Fibroblast of peridontal ligament (primary cell): ENCODE measurements around the gene MAPK13.
A peak's percentile ranks its signal among the peaks of the same experiment; 100 is the strongest.
"Not testable (repeated sequence)": the region's sequence is repeated elsewhere in the genome, so short reads cannot be mapped to it uniquely, and the experiment has no call there.

Experiments used
- DNase-seq: peaks from one replicate; pipeline ENCODE4 v3.0.0-alpha.2; 2010; ENCODE audit errors: extremely low read depth

The MAPK13 gene

DNA sequence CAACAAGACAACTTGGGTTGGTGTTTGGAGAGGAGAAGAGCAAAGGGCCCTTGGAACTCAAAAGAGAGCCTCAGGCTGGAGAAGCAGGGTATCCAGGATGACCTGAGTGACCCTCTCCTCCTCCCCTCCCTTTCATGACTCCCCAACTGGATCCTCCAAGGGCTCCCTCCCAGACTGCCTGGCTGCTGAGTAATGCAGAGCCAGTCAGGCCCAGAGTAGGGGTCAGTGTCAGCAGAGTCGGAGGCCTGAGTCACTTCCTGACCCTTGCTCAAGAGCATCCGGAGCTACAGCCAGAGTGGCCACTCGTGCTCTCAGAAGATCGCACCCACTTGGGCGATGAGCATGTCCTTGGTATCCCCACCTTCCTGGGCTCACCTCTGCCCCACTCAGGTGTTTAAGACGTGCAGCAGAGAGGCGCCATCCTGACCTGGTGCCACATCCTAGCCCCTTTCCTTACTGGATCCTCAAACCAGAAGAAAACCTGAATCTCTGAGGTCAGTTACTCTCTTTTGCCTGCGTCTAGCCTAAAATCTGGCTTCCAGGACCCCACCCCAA is 2.8 kb upstream of the MAPK13 start:
- DNase-seq: peak; percentile 63

DNA sequence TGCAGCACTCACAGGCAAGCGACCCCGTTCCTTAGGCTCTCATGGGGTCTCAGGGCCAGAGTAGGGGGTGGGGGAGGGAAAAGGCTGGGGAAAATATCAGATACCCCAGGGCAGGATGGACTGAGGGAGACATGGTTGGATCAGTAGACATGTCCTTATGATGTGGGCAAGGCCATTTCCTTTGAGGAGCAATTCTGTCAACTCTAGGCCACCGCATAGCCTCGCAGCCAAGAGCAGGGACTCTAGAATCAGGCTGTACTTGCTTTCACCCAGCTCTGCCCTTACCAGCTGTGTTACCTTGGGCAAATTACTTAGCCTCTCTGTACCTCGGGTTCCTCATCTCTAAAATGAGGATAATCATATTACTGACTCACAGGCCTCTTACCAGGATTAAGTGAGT is 2.2 kb upstream of the MAPK13 start:
- no peak for DNase-seq

DNA sequence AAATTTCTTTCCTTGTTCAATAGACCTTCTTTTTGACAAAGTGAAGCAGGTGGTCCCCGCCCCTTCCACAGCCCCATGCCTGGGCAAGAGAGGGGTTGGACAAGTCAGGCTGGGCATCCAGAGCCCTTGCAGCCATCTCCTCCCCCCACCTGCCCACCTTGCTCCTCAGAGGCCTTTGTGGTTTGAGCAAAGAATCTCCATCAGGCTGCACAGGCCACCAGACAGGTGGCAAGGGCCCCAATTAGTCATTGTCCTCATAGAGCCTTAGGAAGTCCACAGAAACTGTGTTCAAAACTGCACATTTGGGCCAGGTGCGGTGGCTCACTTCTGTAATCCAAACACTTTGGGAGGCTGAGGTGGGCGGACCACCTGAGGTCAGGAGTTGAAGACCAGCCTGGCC is 1.5 kb upstream of the MAPK13 start:
- DNase-seq: no peak

DNA sequence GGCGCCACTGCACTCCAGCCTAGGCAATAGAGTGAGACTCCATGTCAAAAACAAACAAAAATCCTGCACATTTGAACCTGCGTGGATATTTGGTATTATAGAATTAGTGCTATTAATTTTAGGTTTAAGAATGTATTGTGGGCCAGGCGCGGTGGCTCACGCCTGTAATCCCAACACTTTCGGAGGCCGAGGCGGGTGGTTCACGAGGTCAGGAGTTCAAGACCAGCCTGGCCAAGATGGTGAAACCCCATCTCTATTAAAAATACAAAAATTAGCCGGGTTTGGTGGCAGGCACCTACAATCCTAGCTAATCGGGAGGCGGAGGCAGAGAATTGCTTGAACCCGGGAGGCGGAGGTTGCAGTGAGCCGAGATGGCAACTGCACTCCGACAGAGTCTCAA is 979 bp upstream of the MAPK13 start:
- DNase-seq: not testable (repeated sequence)

DNA sequence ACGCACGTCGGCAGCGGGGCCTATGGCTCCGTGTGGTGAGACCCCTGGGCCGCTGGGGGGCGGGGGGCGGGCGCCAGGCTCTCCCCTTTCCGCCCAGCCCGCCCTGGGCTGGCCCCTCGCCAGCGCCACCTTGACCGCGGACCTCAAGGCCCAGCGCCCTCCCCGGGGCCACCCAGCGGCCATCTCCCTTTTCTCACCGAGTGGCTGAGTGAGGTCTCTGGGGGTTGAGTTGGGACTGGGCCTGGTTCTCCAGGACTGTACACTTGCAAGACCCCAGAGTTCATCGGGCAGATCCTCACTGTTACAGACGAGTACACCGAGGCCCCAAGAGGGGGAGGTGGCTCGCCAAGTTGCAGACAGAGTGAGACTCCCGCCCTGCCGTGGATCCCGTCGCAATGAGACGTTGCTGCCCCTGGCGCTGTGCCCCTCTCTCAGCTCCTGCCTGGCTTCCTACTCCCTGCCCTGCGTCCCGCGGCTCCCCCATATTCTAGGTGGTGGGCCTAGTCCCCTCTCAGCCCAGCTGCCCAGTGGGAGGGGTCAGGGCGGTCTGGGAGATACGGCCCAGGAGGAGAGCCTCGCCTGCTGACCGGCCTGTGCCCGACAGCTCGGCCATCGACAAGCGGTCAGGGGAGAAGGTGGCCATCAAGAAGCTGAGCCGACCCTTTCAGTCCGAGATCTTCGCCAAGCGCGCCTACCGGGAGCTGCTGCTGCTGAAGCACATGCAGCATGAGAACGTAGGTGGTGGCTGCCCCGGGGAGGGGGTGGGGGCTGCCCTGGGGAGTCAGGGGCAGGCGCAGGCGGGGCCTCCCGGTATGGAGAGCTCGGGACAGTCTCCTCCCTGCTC is 576 bp downstream of the MAPK13 start:
- DNase-seq: no peak

DNA sequence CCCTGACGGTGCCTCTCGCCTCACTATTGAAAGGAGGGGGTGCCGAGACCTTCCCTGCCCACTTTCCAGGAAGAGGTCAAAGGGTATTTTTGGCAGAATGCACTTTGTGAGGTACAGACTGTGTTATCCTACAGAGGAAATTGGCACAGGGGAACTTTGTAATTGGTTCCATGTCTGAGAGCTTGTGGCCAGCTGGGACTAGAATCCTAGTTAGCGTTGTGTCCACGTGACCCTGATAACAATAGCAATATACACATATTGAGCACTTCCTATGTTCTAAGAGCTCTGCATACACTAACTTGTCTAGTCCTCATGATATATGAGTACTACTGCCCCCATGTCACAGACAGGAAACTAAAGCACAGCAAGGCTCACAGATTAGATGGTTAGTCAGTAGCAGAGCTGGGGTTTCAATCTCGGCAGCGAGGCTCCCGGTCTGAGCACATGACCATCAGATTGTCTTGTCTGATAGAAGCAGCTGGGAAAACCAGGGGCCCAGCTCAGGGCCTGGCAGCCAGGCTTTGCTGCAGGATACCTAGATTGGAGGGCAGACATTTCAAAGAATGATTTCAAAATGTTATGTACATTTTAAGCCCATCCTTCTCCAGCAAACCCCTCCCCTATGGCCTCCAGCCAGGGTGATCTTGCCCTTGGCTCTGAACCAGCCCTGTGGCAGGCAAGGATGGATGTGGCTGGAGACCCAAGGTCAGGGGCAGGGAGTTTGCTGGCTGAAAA is 1.4 kb downstream of the MAPK13 start:
- peak; percentile 46 for DNase-seq

DNA sequence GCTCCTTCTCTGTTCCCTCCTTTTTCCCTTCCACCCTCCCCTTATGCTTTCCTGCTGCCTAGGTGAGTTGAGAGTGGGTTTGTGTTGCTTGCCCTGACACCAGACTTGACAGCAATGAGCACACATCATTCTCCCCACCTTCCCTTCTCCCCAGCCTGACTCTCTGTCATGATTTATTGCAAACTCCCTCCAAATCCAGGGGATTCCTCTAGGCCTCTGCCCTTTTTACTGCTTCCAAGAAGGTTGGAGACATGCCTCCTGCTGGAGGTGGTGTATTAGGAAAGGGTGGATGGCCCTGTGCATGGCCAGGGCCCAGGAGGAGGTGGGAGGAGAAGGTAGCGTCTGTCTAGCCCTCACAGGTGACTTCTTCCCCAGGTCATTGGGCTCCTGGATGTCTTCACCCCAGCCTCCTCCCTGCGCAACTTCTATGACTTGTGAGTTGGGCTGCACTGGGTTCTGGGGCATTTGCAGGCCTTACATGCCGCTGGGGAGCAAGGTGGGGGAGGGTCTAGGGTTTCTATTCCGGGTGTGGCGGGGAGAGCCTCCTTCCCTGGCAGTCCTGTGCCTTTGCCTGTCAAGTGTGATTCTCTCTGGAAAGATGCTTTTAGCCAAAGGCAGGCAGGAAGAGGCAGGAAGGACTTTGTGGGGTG is 2.1 kb downstream of the MAPK13 start:
- no peak for DNase-seq

DNA sequence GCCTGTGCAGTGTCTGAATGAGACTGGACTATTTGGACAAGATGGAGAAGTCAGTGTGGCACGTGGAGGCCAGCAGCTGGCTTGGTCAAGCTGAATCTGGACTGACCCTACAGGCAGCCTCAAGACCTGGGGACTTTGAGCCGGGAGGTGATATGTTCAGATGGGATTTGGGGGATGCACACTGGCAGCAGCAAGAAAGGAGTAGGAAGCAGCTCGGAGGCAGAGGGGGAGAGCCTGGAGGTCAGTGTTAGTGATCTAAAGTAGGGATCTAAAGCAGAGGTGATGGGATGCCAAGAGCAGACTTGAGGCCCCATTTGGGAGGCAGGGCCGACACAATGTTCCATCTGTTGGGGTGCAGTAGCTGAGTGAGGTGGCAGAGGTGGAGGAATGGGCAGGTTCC is 2.8 kb downstream of the MAPK13 start:
- no peak for DNase-seq

DNA sequence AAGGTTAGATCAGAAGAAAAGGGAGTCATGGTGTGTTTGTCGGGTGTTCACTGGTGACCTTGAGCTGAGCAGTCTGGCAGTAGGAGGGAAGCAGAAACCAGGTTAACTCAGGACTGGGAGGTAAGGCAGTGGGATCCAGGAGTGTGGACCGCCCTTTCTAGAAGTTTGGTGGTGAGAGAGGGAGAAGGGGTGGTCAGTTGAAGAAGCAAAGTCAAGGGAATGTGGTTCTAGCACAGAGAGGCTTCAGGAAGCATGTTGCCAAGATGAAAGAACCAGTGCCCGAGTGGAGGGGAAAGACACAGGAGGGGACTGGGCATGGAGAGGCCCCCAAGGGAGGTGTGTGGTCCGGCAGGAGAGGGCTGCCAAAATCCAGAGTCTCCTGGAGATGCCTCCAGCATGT is 3.6 kb downstream of the MAPK13 start:
- no peak for DNase-seq

DNA sequence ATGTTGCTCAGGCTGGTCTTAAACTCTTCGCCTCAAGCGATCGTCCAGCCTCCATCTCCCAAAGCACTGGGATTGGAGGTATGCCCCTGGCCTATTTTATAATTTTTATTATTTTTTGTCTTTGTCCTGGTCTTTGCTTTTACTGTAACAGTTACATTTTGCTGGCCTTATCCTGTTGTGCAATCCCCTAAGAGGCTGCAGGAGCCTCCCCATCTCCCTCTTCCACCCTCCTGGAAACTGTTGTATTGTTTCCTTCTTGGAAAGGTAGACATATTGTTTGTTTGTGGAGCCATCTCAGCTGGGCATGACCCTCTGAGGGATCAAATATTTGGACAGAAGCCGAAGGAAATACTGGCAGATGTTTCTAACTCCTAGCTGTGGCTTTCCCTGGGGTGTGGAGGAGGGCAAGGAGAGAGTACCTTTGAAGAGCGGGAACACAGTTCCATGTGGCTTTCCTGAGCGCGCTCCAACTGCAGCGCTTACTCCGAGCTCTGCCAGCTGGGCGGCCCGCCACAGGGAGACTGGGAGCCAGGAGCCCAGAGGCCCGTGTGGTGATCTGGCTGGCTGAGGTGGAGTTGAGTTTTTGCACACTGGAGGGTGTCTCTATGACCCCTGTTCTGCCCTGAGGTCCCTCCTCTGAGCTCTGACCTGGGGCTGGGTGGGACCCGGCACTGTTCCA is 4.9 kb downstream of the MAPK13 start:
- DNase-seq: no peak

DNA sequence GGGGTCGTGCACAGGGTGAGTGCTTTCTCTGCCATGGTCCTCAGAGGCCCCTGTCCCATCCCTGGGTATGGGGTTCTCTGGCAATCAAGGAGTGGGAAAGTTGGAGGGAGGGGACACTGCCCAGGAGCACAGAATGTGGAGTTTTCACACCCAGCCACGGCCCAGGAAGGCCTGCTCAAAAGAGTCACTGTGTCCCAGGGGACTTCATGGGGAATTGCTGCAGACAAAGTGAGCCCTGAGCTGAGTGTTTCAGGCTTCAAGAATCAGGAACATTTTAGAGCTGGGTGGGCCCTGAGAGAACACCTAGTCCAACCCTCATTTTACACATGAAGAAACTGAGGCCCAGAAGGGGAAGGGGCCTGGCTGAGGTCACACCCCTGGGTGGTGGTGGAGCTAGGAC is 5.7 kb downstream of the MAPK13 start:
- DNase-seq: no peak

DNA sequence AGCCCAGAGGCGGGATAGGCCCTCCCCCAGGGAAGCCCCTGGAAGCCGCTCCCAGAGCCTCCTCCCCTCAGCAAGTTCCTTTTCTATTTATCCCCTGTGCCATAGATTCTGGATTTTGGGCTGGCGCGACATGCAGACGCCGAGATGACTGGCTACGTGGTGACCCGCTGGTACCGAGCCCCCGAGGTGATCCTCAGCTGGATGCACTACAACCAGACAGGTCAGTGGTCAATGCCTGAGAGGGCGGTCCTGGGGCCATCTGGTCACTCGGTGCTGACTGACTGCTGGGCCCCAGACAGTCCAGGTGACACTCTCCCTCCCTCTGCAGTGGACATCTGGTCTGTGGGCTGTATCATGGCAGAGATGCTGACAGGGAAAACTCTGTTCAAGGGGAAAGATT is 6.2 kb downstream of the MAPK13 start:
- DNase-seq: no peak

DNA sequence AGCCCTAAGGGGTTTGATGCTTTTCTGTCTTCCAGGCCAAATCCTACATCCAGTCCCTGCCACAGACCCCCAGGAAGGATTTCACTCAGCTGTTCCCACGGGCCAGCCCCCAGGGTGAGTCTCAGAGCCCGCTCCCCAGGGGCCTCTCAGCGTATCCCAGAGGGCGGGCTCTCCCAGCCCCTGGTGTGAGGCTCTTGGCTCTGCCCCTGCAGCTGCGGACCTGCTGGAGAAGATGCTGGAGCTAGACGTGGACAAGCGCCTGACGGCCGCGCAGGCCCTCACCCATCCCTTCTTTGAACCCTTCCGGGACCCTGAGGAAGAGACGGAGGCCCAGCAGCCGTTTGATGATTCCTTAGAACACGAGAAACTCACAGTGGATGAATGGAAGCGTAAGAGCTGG is 8.4 kb downstream of the MAPK13 start:
- DNase-seq: no peak

DNA sequence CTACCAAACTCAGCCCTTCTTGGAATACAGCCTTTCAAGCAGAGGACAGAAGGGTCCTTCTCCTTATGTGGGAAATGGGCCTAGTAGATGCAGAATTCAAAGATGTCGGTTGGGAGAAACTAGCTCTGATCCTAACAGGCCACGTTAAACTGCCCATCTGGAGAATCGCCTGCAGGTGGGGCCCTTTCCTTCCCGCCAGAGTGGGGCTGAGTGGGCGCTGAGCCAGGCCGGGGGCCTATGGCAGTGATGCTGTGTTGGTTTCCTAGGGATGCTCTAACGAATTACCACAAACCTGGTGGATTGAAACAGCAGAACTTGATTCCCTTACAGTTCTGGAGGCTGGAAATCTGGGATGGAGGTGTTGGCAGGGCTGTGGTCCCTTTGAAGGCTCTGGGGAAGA is 9.1 kb downstream of the MAPK13 start:
- DNase-seq: no peak

DNA sequence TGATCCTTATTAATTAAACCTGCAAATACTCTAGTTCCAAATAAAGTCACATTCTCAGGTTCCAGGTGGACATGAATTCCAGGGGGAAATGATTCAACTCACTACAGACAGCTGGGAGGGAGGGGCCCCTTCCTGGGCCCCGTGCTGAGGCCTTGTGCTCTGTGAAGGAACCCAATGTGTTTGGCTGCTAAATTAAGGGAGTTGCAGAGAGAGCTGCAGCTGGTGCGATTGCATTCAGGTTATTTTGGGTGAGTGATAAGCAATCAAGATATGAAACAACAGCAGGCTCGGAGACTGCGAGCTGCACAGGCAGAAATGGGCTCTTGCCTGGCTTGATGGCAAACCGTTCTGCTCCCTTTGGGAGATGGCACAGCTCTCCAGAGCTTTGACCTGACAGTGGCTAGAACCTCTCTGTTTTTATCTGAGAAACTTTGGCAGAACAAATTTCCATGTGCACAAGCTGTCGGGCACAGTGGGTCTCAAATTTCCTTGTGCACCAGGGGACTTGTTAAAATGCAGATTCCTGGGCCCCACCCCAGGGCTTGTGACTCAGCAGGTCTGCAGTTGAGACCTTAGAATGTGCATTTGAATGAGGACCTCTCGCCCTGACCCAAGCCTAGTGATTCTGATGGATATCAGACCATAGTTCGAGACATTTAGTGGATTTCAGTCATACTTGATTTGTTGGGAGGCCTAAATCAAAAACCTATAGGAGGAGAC is 9.8 kb downstream of the MAPK13 start:
- DNase-seq: no peak

DNA sequence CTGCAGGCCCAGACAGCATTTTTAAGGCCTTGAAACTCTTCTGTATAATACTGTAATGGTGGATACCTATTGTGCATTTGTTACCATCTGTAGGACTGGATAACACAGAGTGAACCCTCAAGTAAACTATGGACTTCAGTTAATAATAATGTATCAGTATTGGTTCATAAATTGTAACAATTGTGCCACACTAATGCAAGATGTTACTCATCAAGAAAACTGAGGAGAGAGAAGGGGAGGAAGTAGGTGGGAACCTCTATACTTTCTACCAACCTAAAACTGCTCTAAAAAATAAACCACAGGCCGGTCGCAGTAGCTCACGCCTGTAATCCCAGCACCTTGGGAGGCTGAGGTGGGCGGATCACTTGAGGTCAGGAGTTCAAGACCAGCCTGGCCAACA is 10.8 kb downstream of the MAPK13 start:
- no peak for DNase-seq

DNA sequence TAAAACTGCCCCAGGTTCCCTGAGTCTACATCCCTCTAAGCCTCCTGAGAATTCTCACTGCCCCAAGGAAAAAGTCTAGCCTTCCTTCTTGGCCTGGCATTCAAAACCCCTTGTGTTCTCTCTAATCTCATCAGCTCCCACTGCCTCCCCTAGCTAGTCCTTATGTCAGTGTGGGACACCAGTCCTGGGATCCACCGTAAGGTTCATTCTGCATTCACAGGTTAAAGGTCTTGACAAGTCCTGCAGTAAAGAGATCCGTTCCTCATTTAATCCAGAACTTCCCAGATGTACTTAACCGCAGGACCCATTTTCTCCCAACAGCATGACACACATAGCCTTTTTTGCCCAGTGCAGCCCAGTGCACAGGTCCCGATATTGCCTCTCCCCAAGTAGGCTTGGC is 11.6 kb downstream of the MAPK13 start:
- no peak for DNase-seq

DNA sequence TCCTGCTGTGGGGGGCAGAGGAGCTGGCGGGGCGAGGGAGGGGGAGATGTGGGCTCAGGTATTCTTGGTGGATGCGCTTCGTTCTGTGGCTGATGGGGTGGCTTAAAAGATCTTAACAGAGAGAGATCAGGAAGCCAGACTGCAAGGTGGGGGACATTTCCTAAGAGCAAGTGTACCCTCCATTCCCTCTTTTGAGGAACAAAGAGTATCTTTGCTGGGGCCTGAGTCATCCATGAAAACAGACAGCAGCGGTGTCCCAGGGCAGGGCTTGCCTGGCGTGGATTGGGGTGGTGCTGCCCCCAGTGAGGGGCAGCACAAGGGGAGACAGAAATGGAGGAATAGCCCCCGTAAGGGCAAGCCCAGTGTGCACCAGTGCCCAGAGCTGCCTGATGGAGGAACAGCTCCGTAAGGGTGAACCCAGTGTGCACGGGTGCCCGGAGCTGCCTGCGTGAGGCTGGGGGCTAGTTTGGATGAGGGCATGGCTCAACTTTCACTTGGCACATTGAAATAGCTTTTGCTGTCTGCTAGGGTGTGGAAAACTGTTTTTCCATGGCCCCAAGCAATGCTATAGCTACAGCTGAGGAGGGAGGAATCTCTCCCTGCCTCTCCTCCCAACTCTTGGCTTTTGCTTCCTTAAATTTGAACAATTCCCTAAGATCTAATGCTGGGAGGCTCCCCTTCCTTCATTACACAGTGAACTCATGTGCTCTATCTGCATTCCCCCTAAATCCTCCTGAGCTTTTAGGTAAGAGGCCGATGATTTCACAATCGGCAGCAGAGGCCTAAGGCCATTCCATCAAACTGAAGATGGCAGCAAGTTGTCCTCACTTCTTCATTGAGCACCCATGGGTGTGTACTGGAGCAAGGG is 12.9 kb downstream of the MAPK13 start:
- no peak for DNase-seq

DNA sequence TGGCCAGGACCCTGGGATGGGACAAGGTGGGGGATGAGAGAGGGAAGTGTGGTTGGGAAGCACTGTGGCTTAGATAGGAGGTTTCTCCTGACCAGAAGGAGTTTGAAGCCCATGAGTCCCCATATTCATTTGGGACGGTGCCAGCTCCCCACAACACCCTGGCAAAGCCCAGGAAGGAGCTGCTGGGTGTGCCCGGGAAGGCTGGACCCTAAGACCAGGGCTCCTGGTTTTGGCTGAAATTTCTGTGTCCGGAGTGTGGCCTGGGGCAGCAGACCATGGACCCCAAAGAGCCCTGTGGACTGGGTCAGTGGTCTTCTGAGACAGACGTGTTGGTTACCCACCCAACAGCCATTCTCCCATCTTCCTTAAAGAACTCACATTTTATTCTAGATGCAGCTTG is 15.2 kb downstream of the MAPK13 start:
- DNase-seq: no peak

DNA sequence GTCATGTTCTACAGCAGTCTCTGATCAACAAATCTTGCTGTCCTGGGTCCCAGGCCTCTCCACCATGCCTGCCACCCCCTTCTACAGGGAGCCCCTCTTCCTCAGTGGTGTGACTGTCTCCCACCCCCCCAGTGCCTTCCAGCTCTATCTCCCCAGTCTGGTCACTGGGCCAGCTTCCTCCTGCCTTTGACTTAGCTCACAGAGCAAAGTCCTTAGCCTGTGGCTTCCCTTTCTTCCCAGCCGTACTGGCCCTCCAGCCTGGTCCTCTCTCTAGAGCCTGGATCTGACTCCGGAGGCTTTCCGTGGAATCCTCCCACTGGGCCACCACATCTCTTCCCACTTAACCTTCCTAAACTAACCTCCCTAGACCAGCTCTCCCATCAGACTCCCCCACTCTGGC is 17.0 kb downstream of the MAPK13 start:
- DNase-seq: no peak
